Neutrophil (primary cell): ENCODE data around the gene DNAI1.

Source experiments
- H3K27ac ChIP-seq: fragments of 200-600 bp; sonication (generic); 2 replicates; pipeline ENCODE4 v1.5.1; 2016; ENCODE audit warnings: mild to moderate bottlenecking, moderate library complexity
- H3K27me3 ChIP-seq: fragments of 200-600 bp; sonication (generic); 2 replicates; pipeline ENCODE4 v1.6.0; 2016; ENCODE audit warnings: mild to moderate bottlenecking
- H3K36me3 ChIP-seq: fragments of 200-600 bp; sonication (generic); 2 replicates; pipeline ENCODE4 v1.5.1; 2017
- H3K4me1 ChIP-seq, 2 experiments: fragments of 200-600 bp in 1 of 2; sonication (generic) in 1 of 2; 1 replicate in 1 of 2; 2 replicates in 1 of 2; pipeline versions ENCODE4 v1.5.1 to v1.6.1; 2013 to 2016; ENCODE audit warnings: low read depth in 1 of 2, low read length in 1 of 2, mild to moderate bottlenecking in 1 of 2, moderate library complexity in 1 of 2; ENCODE audit not compliant: control insufficient read depth in 1 of 2, insufficient read depth in 1 of 2
- H3K4me3 ChIP-seq, 2 experiments: fragments of 200-600 bp in 1 of 2; sonication (generic) in 1 of 2; 1 replicate in 1 of 2; 2 replicates in 1 of 2; pipeline ENCODE4 v1.5.1; 2013 to 2016; ENCODE audit warnings: low read depth in 1 of 2, low read length in 1 of 2, mild to moderate bottlenecking in 1 of 2, moderate library complexity in 1 of 2
- H3K9me3 ChIP-seq: fragments of 200-600 bp; sonication (generic); 2 replicates; pipeline ENCODE4 v1.5.1; 2016
- CTCF ChIP-seq: fragments of 200-600 bp; sonication (generic); IDR thresholded peaks from 2 replicates; pipeline ENCODE4 v1.5.1; 2016; ENCODE audit warnings: antibody characterized with exemption

The DNAI1 gene

GRCh38 chr9:34508463-34508862 lies 49.9 kb downstream of the DNAI1 start:
- no peaks in the 10 kb centered on the region for H3K36me3 ChIP-seq
- H3K27ac ChIP-seq, result no peak overlapping the region
- H3K4me3 ChIP-seq, result no peak overlapping the region
- H3K27me3 ChIP-seq, result peaks cover 24% of the 10 kb centered on the region
- H3K4me1 ChIP-seq, result no peaks in the 10 kb centered on the region
- TF ChIP-seq CTCF, result no peak
- no peaks in the 10 kb centered on the region for H3K9me3 ChIP-seq

DNA sequence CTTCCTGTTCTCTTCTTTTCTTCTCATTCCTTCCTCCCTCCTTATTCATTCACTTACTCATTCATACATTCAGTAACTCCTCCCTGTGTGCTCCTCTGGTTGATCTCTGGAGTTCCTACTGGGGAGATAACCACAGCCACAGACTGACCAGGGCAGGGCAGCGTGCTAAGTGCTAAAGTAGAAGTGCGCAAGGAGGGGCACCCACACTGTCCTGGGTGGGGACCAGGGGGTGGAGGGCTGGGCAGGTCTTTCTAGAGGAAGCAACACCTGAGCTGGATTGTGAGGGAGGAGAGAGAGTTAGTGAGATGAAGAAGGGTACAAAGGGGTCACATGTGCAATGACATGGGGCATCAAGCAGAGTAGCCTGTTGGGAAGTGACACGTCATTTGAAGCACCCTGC lies 50.3 kb downstream of the DNAI1 start:
- Histone ChIP-seq H3K4me3 (no peak overlapping the region), H3K9me3 (no peaks in the 10 kb centered on the region), H3K27ac (no peak overlapping the region), H3K36me3 (no peaks in the 10 kb centered on the region), H3K27me3 (peaks cover 22% of the 10 kb centered on the region), H3K4me1 (no peaks in the 10 kb centered on the region)
- no peak for TF ChIP-seq CTCF

- H3K4me1 ChIP-seq, result no peaks in the 10 kb centered on the region
- no peak overlapping the region for H3K27ac ChIP-seq
- no peaks in the 10 kb centered on the region for H3K36me3 ChIP-seq
- H3K27me3 ChIP-seq, result peaks cover 20% of the 10 kb centered on the region
- H3K9me3 ChIP-seq, result no peaks in the 10 kb centered on the region
- no peak for TF ChIP-seq CTCF
- H3K4me3 ChIP-seq, result no peak overlapping the region
Observed at GRCh38 chr9:34510497-34511468, 52.2 kb downstream of the DNAI1 start.

- no peak for TF ChIP-seq CTCF
- Histone ChIP-seq H3K27me3 (peaks cover 25% of the 10 kb centered on the region), H3K36me3 (no peaks in the 10 kb centered on the region), H3K4me3 (no peak overlapping the region), H3K27ac (no peak overlapping the region), H3K4me1 (no peaks in the 10 kb centered on the region), H3K9me3 (no peaks in the 10 kb centered on the region)
Observed at GRCh38 chr9:34512131-34513078, 53.8 kb downstream of the DNAI1 start.

GRCh38 chr9:34513567-34514214 lies 55.1 kb downstream of the DNAI1 start:
- no peaks in the 10 kb centered on the region for H3K4me1 ChIP-seq
- peaks cover 37% of the 10 kb centered on the region for H3K27me3 ChIP-seq
- no peak for TF ChIP-seq CTCF
- no peaks in the 10 kb centered on the region for H3K36me3 ChIP-seq
- H3K4me3 ChIP-seq, result no peak overlapping the region
- H3K9me3 ChIP-seq, result no peaks in the 10 kb centered on the region
- H3K27ac ChIP-seq, result no peak overlapping the region
